Esophagus squamous epithelium (tissue), 4 donors: Measurements from ENCODE around the gene GABRR2.

Experiments
- POLR2A ChIP-seq, 4 donors: fragments of 450-650 bp; IDR thresholded peaks; one replicate each; pipeline ENCODE4 v1.6.1; 2017; ENCODE audit warnings: antibody characterized with exemption in 4 of 4, mild to moderate bottlenecking in 4 of 4, moderate library complexity in 3 of 4
- TF ChIP-seq, protein P1 (sequence below), 6 experiments: fragments of 450-650 bp in 4 of 6; fragments of 200-600 bp in 2 of 6; sonication (generic) in 2 of 6; IDR thresholded peaks; one replicate each; pipeline ENCODE4 v1.5.1; 2016 to 2019; ENCODE audit warnings: antibody characterized with exemption in 6 of 6, mild to moderate bottlenecking in 4 of 6, moderate library complexity in 4 of 6

- no peak for TF ChIP-seq POLR2A (IDR thresholded peaks at IDR 0.05)
- TF ChIP-seq, protein P1, sequence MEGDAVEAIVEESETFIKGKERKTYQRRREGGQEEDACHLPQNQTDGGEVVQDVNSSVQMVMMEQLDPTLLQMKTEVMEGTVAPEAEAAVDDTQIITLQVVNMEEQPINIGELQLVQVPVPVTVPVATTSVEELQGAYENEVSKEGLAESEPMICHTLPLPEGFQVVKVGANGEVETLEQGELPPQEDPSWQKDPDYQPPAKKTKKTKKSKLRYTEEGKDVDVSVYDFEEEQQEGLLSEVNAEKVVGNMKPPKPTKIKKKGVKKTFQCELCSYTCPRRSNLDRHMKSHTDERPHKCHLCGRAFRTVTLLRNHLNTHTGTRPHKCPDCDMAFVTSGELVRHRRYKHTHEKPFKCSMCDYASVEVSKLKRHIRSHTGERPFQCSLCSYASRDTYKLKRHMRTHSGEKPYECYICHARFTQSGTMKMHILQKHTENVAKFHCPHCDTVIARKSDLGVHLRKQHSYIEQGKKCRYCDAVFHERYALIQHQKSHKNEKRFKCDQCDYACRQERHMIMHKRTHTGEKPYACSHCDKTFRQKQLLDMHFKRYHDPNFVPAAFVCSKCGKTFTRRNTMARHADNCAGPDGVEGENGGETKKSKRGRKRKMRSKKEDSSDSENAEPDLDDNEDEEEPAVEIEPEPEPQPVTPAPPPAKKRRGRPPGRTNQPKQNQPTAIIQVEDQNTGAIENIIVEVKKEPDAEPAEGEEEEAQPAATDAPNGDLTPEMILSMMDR (IDR thresholded peaks at IDR 0.05), result no peak
Measured at GRCh38 chr6:89356642-89357170, 41.6 kb upstream of the GABRR2 start.
